K562 (cell line): Measurements from ENCODE around the gene PLEKHG5. TPM values are rescaled to one million over a fixed set of nuclear protein-coding genes. Genes with fewer than 3 reads are reported as not detected.
A peak's percentile ranks its signal among the peaks of the same experiment; 100 is the strongest.

ENCODE experiments used
- BHLHE40 ChIP-seq: IDR thresholded peaks from 2 replicates; pipeline ENCODE4 v1.6.1; 2011; ENCODE audit warnings: low read length, improper control_type of control experiment
- CC2D1A ChIP-seq: fragments of 450-650 bp; IDR thresholded peaks from 2 replicates; pipeline ENCODE4 v1.6.1; 2017; ENCODE audit warnings: mild to moderate bottlenecking
- CEBPB ChIP-seq: fragments of 450-650 bp; IDR thresholded peaks from 2 replicates; pipeline ENCODE4 v1.6.1; 2016; ENCODE audit warnings: missing genetic modification characterization, missing compliant biosample characterization
- E2F6 ChIP-seq, 2 experiments: IDR thresholded peaks; 2 replicates each; pipeline ENCODE4 v1.6.1; 2011; ENCODE audit warnings: borderline replicate concordance in 1 of 2, control low read depth in 1 of 2, low read depth in 1 of 2, low read length in 1 of 2, mild to moderate bottlenecking in 1 of 2, mixed read lengths in 1 of 2, moderate library complexity in 1 of 2; ENCODE audit not compliant: insufficient read depth in 1 of 2, insufficient read length in 1 of 2, poor library complexity in 1 of 2, severe bottlenecking in 1 of 2; ENCODE audit errors: extremely low read depth in 1 of 2
- E2F8 ChIP-seq: fragments of 450-650 bp; IDR thresholded peaks from 2 replicates; pipeline ENCODE4 v1.7.1; 2018; ENCODE audit warnings: mild to moderate bottlenecking, low read depth; ENCODE audit not compliant: partially characterized antibody
- ETV1 ChIP-seq: fragments of 450-650 bp; conservative IDR thresholded peaks from 2 replicates; pipeline ENCODE4 v1.6.1; 2016; ENCODE audit warnings: missing genetic modification characterization, control low read depth, low read depth, missing compliant biosample characterization
- ILF3 ChIP-seq: fragments of 450-650 bp; IDR thresholded peaks from 2 replicates; pipeline ENCODE4 v1.6.1; 2018; ENCODE audit warnings: antibody characterized with exemption, mild to moderate bottlenecking, moderate library complexity, borderline replicate concordance
- MEIS2 ChIP-seq: fragments of 450-650 bp; IDR thresholded peaks from 2 replicates; pipeline ENCODE4 v1.6.1; 2014; ENCODE audit warnings: mild to moderate bottlenecking; ENCODE audit not compliant: partially characterized antibody
- MLLT1 ChIP-seq, 2 experiments: fragments of 450-650 bp; IDR thresholded peaks; 2 replicates each; pipeline ENCODE4 v1.6.1; 2016
- OTX1 ChIP-seq: fragments of 450-650 bp; formaldehyde crosslinking; IDR thresholded peaks from 2 replicates; pipeline ENCODE4 v1.4.0; 2022; ENCODE audit warnings: mild to moderate bottlenecking
- PKNOX1 ChIP-seq: fragments of 450-650 bp; IDR thresholded peaks from 2 replicates; pipeline ENCODE4 v1.6.1; 2016
- RFX1 ChIP-seq: fragments of 450-650 bp; IDR thresholded peaks from 2 replicates; pipeline ENCODE4 v1.6.1; 2016; ENCODE audit warnings: mild to moderate bottlenecking, moderate library complexity
- SIN3B ChIP-seq: fragments of 450-650 bp; IDR thresholded peaks from 2 replicates; pipeline ENCODE4 v1.6.1; 2017; ENCODE audit warnings: low read depth, mild to moderate bottlenecking, moderate library complexity
- SP1 ChIP-seq: sonication (generic); formaldehyde crosslinking; IDR thresholded peaks from 2 replicates; pipeline ENCODE4 v1.8.1; 2022; ENCODE audit warnings: mild to moderate bottlenecking, missing genetic modification reagents
- SREBF2 ChIP-seq: sonication (generic); formaldehyde crosslinking; IDR thresholded peaks from 2 replicates; pipeline ENCODE4 v1.4.0; 2020; ENCODE audit warnings: mild to moderate bottlenecking, missing genetic modification reagents
- TEAD1 ChIP-seq, 2 experiments: fragments of 450-650 bp in 1 of 2; sonication (generic) in 1 of 2; formaldehyde crosslinking; IDR thresholded peaks; 2 replicates each; pipeline versions ENCODE4 v1.4.0 to v1.8.0; 2020 to 2022; ENCODE audit warnings: mild to moderate bottlenecking in 2 of 2, missing genetic modification reagents in 1 of 2
- USF2 ChIP-seq: sonication (generic); formaldehyde crosslinking; IDR thresholded peaks from 2 replicates; pipeline ENCODE4 v1.5.0; 2020; ENCODE audit warnings: missing genetic modification reagents
- ZC3H4 ChIP-seq: sonication (generic); formaldehyde crosslinking; IDR thresholded peaks from 2 replicates; pipeline ENCODE4 v1.9.0; 2021; ENCODE audit warnings: missing genetic modification reagents, borderline replicate concordance
- ZNF24 ChIP-seq: fragments of 450-650 bp; IDR thresholded peaks from 2 replicates; pipeline ENCODE4 v1.6.1; 2016
- ZNF41 ChIP-seq: fragments of 250-450 bp; sonication (Bioruptor Pico); conservative IDR thresholded peaks from 2 replicates; pipeline ENCODE4 v1.4.0; 2020; ENCODE audit warnings: mild to moderate bottlenecking
- polyA plus RNA-seq, 8 experiments: library from polyadenylated mRNA; depleted of rRNA in 4 of 8; stranded (reverse) in 5 of 8; unstranded in 3 of 8; fragments of >200 nt; fragmentation: Nextera tagmentation in 2 of 8; fragmentation: Illumina TruSeq in 1 of 8; extraction: Ambion mirVana in 2 of 8; extraction: Trizol in 1 of 8; gene quantifications; 2 replicates each; pipeline versions ENCODE4 v1.2.1 to v1.2.3, GENCODE V29; 2011 to 2014; ENCODE audit warnings: inconsistent platforms in 1 of 8, missing spikeins in 1 of 8
- total RNA-seq, 7 experiments: library from RNA; depleted of rRNA in 6 of 7; stranded (reverse); fragments of >200 nt in 6 of 7; fragmentation: Illumina TruSeq in 2 of 7; extraction: Trizol in 2 of 7; gene quantifications; 2 replicates each; pipeline versions ENCODE4 v1.2.1 to v1.2.3, GENCODE V29; 2011 to 2021; ENCODE audit warnings: low replicate concordance in 1 of 7

PLEKHG5 gene
- total and polyA plus RNA-seq, 9 of the 15 experiments (the other 6 are each of a cell fraction or from before 2014, with no cell fraction given), result 0.04 to 0.29 (median 0.09) TPM; not detected in 3

GRCh38 chr1:6523566-6523965 is 32.1 kb upstream of the PLEKHG5 start (continued):
- TF ChIP-seq PKNOX1 (no peak), ZC3H4 (CRISPR knock-in tag) (no peak), CEBPB (no peak), MLLT1 (IDR thresholded peaks at IDR 0.05) (no peak), ZNF24 (no peak), RFX1 (no peak), ETV1 (tag) (0 out of 2 replicates have a peak, but pooled peaks have one; percentile 9), ILF3 (no peak), MEIS2 (no peak), SIN3B (no peak), BHLHE40 (0 out of 2 replicates have a peak, but pooled peaks have one; percentile 36), SREBF2 (CRISPR knock-in tag) (no peak), USF2 (CRISPR knock-in tag) (peak; percentile 64), TEAD1 (CRISPR knock-in tag; IDR thresholded peaks at IDR 0.05) (peak in 1 of 2 experiments; percentile 93; a peak in 2 of 4 replicates), SP1 (peak; percentile 26; the same call in 1 of the 2 replicates), CC2D1A (no peak), OTX1 (CRISPR knock-in tag) (no peak), E2F8 (peak; percentile 18), ZNF41 (no peak), E2F6 (IDR thresholded peaks at IDR 0.05; ENCODE audit: borderline replicate concordance in 1 of 2, extremely low read depth in 1 of 2, insufficient read depth in 1 of 2, insufficient read length in 1 of 2, low read depth in 1 of 2, low read length in 1 of 2, poor library complexity in 1 of 2, severe bottlenecking in 1 of 2) (no peak)
